AG04449 (cell line): ENCODE measurements around the gene FGD1.

ENCODE experiments used
- CTCF ChIA-PET: fragments of 350-600 bp; formaldehyde crosslinking; extraction: SDS; loops from one replicate; lab custom pipeline; 2021; ENCODE audit warnings: antibody characterized with exemption; lab: Yijun Ruan, JAX
- POLR2A ChIA-PET: fragments of 400-600, 350-600 bp; formaldehyde crosslinking; extraction: SDS; loops from one replicate; lab custom pipeline; 2020; ENCODE audit warnings: antibody characterized with exemption, inconsistent platforms; lab: Yijun Ruan, JAX
- DNase-seq: peaks from one replicate; pipeline ENCODE4 v3.0.0-alpha.2; 2010; ENCODE audit warnings: low read depth, low spot score
- H3K4me3 ChIP-seq: 2 replicates; pipeline ENCODE4 v1.5.1; 2011; ENCODE audit warnings: low read depth, mild to moderate bottlenecking, control low read depth, low read length
- CTCF ChIP-seq: IDR thresholded peaks from one replicate; pipeline ENCODE4 v1.5.1; 2011; ENCODE audit warnings: mild to moderate bottlenecking, moderate library complexity, low read length, control low read depth, inconsistent platforms; ENCODE audit not compliant: insufficient read depth; ENCODE audit errors: missing control alignments

FGD1 gene

DNA sequence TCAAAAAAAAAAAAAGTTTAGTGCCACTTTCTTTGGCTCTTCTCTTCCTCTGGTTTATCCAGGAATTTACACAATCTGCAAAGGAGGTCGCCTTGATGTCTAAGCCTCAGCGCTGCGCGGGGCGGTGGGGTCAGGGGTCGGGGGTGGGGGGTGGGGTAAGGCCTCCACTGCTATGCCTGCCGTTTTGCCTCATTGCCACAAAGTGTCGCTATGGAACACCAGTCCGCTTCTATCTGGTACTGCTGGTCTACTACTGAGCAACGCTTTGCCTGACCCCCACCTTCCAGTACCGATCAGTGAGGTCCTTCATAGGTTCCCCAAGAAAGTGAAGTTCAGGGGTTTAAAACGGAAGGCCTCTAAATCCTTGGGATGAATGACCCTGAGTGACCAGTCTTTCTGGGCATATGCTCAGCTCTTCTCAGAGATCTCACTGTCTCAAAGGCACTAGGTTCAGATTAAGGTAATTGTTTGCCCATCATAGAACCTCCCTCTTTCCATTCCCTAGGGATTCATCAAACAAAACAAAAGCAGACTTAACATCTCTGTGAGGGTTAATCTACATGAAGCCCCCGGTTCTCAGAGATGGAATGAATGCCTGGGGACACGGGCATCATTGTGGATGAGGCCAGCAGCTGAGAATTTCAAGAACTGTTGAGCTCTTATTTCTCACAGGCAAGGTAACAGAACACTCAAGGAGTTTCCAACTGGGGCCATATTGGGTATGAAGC, 72.7 kb downstream of the FGD1 start:
- ChIA-PET POLR2A (no interaction called here), CTCF (no interaction called here)
- no peak for DNase-seq
- H3K4me3 ChIP-seq: no peak overlapping the region
- no peak for TF ChIP-seq CTCF

GRCh38 chrX:54422168-54422567, 73.9 kb downstream of the FGD1 start:
- POLR2A ChIA-PET: no interaction called here

GRCh38 chrX:54419559-54420302, 76.3 kb downstream of the FGD1 start:
- TF ChIP-seq CTCF: no peak
- ChIA-PET CTCF (no interaction called here), POLR2A (no interaction called here)
- no peak for DNase-seq
- H3K4me3 ChIP-seq: no peak overlapping the region

More at GRCh38 chrX:54422168-54422567, 73.9 kb downstream of the FGD1 start:
- no peak for TF ChIP-seq CTCF
- CTCF ChIA-PET: interaction anchor here (0.7 kb wide), 1 partner anchor 102 kb away, joined by 3 read pairs; no protein-coding TSS in a partner anchor
- no peak for DNase-seq
- H3K4me3 ChIP-seq: no peak overlapping the region

DNA sequence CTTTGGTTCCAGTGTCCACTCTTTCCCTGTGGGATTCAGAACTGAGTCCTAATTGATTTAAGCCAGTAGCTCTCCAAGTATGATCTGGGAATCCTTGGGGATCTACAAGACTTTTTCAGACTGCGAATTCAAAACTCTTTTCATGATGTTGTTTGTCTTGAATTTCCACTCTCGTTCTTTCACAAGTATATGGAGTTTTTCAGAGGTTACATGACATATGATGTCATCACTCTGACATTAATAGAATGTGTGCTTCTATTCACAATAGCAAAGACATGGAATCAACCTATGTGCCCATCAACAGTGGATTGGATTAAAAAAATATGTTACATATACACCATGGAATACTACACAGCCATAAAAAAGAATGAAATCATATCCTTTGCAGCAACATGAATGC, 79.1 kb downstream of the FGD1 start:
- POLR2A ChIA-PET: no interaction called here
- TF ChIP-seq CTCF: no peak
- no peak overlapping the region for H3K4me3 ChIP-seq
- no peak for DNase-seq
- CTCF ChIA-PET: interaction anchor here (0.9 kb wide), 1 partner anchor 17 kb away, joined by 3 read pairs; no protein-coding TSS in a partner anchor

GRCh38 chrX:54415534-54416350, 80.3 kb downstream of the FGD1 start:
- no peak overlapping the region for H3K4me3 ChIP-seq
- CTCF ChIA-PET: no interaction called here
- POLR2A ChIA-PET: no interaction called here
- no peak for DNase-seq
- TF ChIP-seq CTCF: no peak
